Measurements from ENCODE around the gene ZNF618. TPM values are rescaled to one million over a fixed set of nuclear protein-coding genes. Genes with fewer than 3 reads are reported as not detected.
A peak's percentile ranks its signal among the peaks of the same experiment; 100 is the strongest.

Gene ZNF618
- total and polyA plus RNA-seq, 8 donors = 9.9 to 38.6 (median 34.9) TPM

DNA sequence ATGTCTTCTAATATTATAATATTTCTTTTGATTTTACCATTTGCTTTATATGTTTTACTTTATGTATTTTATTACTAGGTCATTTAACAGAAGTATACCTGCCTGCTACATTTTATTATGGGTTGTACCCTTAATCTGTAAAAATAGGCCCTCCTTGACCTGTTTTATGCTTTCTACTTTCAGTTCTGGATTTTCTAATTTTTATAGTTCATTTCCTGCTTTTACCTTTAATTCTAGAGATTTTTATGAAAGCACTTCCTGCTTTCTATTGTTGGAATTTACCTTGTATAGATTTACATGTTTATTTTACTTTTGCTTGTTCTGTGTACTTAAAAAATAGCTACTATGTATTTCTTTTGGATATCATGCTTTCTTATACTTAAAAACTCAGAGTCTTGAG lies 20.6 kb downstream of the ZNF618 start:
- Histone ChIP-seq H3K27ac (no peak overlapping the region), H3K9me3 (no peaks in the 10 kb centered on the region), H3K36me3 (no peaks in the 10 kb centered on the region), H3K4me1 (peaks cover 0 to 6% of the 10 kb centered on the region in 2 donors), H3K4me3 (no peak overlapping the region), H3K27me3 (no peaks in the 10 kb centered on the region)
- ATAC-seq (no peak), DNase-seq (no peak)
- intact Hi-C loops (cut with DNase I) = no loop called here
- TF ChIP-seq CTCF (IDR thresholded peaks at IDR 0.05) = no peak

DNA sequence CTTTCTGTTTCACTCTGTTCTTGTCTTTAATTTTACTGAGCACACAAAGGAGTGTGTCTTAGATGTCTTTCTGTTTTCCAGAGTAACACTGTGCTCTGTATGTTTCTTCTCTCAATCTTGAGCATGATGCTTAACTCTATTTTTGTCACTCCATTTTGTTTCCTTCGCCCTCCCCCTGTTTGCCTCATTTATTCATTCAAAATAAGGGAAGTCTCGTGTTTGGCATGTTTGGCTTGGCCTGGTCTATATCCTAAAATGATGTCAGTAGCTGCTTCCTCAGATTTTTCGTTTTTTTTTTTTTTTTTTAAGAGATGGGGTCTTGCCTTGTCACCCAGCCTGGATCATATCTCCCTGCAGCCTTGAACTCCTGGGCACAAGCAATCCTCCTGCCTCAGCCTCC lies 22.0 kb downstream of the ZNF618 start:
- Histone ChIP-seq H3K27me3 (no peaks in the 10 kb centered on the region), H3K36me3 (no peaks in the 10 kb centered on the region), H3K4me1 (peaks cover 0 to 6% of the 10 kb centered on the region in 2 donors), H3K9me3 (peaks cover 0 to 4% of the 10 kb centered on the region in 2 donors), H3K4me3 (no peak overlapping the region), H3K27ac (no peak overlapping the region)
- no peak for DNase-seq
- ATAC-seq = no peak
- no peak for TF ChIP-seq CTCF (IDR thresholded peaks at IDR 0.05)
- intact Hi-C loops (cut with DNase I) = no loop called here

GRCh38 chr9:113898596-113898995 lies 22.5 kb downstream of the ZNF618 start:
- intact Hi-C loops (cut with DNase I) = no loop called here
- no peak overlapping the region for H3K4me3 ChIP-seq
- H3K4me1 ChIP-seq = peaks cover 0 to 6% of the 10 kb centered on the region in 2 donors
- H3K27ac ChIP-seq = no peak overlapping the region
- H3K27me3 ChIP-seq = no peaks in the 10 kb centered on the region
- DNase-seq = no peak
- H3K36me3 ChIP-seq = no peaks in the 10 kb centered on the region
- no peak for ATAC-seq
- TF ChIP-seq CTCF (IDR thresholded peaks at IDR 0.05) = no peak
- H3K9me3 ChIP-seq = peaks cover 0 to 9% of the 10 kb centered on the region in 2 donors

DNA sequence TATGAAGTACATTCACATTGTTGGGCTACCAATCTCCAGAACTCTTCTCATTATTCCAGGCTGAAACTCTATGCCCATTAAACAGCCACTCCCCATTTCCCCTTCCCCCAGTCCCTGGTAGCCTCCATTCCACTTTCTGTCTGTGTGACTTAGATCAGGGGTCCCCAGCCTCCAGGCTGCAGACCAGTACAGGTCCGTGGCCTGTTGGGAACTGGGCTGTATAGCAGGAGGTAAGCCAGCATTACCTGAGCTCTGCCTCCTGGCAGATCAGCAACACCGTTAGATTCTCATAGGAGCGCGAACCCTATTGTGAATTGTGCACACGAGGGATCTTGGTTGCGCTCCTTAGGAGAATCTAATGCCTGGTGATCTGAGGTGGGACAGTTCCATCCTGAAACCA lies 23.1 kb downstream of the ZNF618 start:
- intact Hi-C loops (cut with DNase I) = no loop called here
- no peak for TF ChIP-seq CTCF (IDR thresholded peaks at IDR 0.05)
- Histone ChIP-seq H3K4me1 (peaks cover 0 to 6% of the 10 kb centered on the region in 2 donors), H3K9me3 (peaks cover 0 to 9% of the 10 kb centered on the region in 2 donors), H3K4me3 (no peak overlapping the region), H3K27me3 (no peaks in the 10 kb centered on the region), H3K36me3 (no peaks in the 10 kb centered on the region), H3K27ac (no peak overlapping the region)
- no peak for ATAC-seq
- DNase-seq = no peak

DNA sequence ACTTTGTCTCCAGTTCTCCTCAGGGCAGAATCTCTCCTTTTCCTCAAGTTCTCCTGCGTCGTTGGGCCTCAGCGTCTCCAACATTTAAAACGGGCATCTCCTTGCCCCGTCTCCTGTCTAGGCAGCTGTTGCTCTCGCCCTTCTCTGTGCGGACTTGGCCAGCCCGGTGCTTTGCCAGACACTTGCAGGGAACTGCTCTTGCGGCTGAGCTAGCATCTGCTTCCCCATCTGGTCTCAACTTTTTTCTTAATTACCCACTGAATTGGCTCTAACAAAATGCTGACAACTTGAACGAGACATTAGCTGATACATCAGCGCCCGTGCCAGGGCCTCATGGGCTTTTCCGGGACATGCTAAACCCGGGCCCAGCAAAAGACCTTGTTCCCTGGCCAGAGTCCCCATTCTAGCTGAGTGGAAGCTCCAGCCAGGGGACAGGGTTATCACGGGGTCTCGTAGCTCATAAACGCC lies 25.1 kb downstream of the ZNF618 start:
- intact Hi-C loops (cut with DNase I) = no loop called here
- DNase-seq = peak in 1 of 4 donors; percentile 25
- peaks cover 0 to 9% of the 10 kb centered on the region in 2 donors for H3K9me3 ChIP-seq
- no peaks in the 10 kb centered on the region for H3K36me3 ChIP-seq
- no peaks in the 10 kb centered on the region for H3K4me1 ChIP-seq
- TF ChIP-seq CTCF (IDR thresholded peaks at IDR 0.05) = no peak
- no peak overlapping the region for H3K27ac ChIP-seq
- no peak overlapping the region for H3K4me3 ChIP-seq
- no peak for ATAC-seq
- H3K27me3 ChIP-seq = no peaks in the 10 kb centered on the region

Measured in left lung (tissue), 10 donors.